ENCODE measurements around the gene LILRB1. TPM values are rescaled to one million over a fixed set of nuclear protein-coding genes. Genes with fewer than 3 reads are reported as not detected.
A peak's percentile ranks its signal among the peaks of the same experiment; 100 is the strongest.
"Not testable (repeated sequence)": the region's sequence is repeated elsewhere in the genome, so short reads cannot be mapped to it uniquely, and the experiment has no call there.

The LILRB1 gene
- total and polyA plus RNA-seq, 5 experiments from 2014 or later, result 0.15 to 8.8 (median 3.0) TPM; not detected in 1

GRCh38 chr19:54670576-54671357 lies 40.5 kb downstream of the LILRB1 start:
- no peak overlapping the region for H3K4me3 Mint-ChIP-seq
- H3K4me1 Mint-ChIP-seq, result no peaks in the 10 kb centered on the region
- ATAC-seq (no peak), DNase-seq (peak in 1 of 10 donors; percentile 45)
- POLR2A ChIA-PET, result no interaction called here
- H3K9me3 Mint-ChIP-seq, result peaks cover 0 to 38% (median 11%) of the 10 kb centered on the region in 9 donors
- peaks cover 0 to 14% (median 0%) of the 10 kb centered on the region in 3 donors for H3K36me3 Mint-ChIP-seq
- H3K27me3 Mint-ChIP-seq, result peaks cover 8 to 23% (median 11%) of the 10 kb centered on the region in 5 donors
- no peak overlapping the region for H3K27ac Mint-ChIP-seq

- ATAC-seq, result no peak
- Mint-ChIP-seq H3K4me3 (no peak overlapping the region), H3K27ac (no peak overlapping the region), H3K9me3 (peaks cover 0 to 21% (median 6%) of the 10 kb centered on the region in 9 donors), H3K4me1 (no peaks in the 10 kb centered on the region), H3K36me3 (peaks cover 0 to 10% (median 0%) of the 10 kb centered on the region in 3 donors), H3K27me3 (peaks cover 9 to 33% (median 20%) of the 10 kb centered on the region in 5 donors)
- no peak for DNase-seq
- POLR2A ChIA-PET, result no interaction called here
Observed at GRCh38 chr19:54673222-54673621, 42.9 kb downstream of the LILRB1 start.

- DNase-seq, result peak in 1 of 10 donors; percentile 6
- ATAC-seq, result no peak
- POLR2A ChIA-PET, result no interaction called here
- H3K4me1 Mint-ChIP-seq, result no peaks in the 10 kb centered on the region
- H3K36me3 Mint-ChIP-seq, result peaks cover 0 to 7% (median 0%) of the 10 kb centered on the region in 3 donors
- no peak overlapping the region for H3K27ac Mint-ChIP-seq
- peaks cover 0 to 12% (median 5%) of the 10 kb centered on the region in 9 donors for H3K9me3 Mint-ChIP-seq
- peaks cover 9 to 42% (median 22%) of the 10 kb centered on the region in 5 donors for H3K27me3 Mint-ChIP-seq
- H3K4me3 Mint-ChIP-seq, result no peak overlapping the region
Observed at GRCh38 chr19:54674021-54674617, 43.8 kb downstream of the LILRB1 start.

- H3K4me1 Mint-ChIP-seq, H3K36me3 Mint-ChIP-seq, H3K27ac Mint-ChIP-seq, ATAC-seq, POLR2A ChIA-PET, H3K4me3 Mint-ChIP-seq, H3K9me3 Mint-ChIP-seq: not testable (repeated sequence)
- peaks cover 7 to 34% (median 16%) of the 10 kb centered on the region in 5 donors for H3K27me3 Mint-ChIP-seq
- peak in 3 of 10 donors; percentile 23 to 39 (median 24) for DNase-seq
Observed at GRCh38 chr19:54676210-54676834, 46.0 kb downstream of the LILRB1 start.

GRCh38 chr19:54677217-54677616 lies 46.9 kb downstream of the LILRB1 start:
- H3K27ac Mint-ChIP-seq, result no peak overlapping the region
- DNase-seq (no peak), ATAC-seq (no peak)
- no peaks in the 10 kb centered on the region for H3K4me1 Mint-ChIP-seq
- peaks cover 8 to 34% (median 17%) of the 10 kb centered on the region in 5 donors for H3K27me3 Mint-ChIP-seq
- no peaks in the 10 kb centered on the region for H3K36me3 Mint-ChIP-seq
- no peak overlapping the region for H3K4me3 Mint-ChIP-seq
- POLR2A ChIA-PET, result no interaction called here
- no peaks in the 10 kb centered on the region for H3K9me3 Mint-ChIP-seq

- H3K4me3 Mint-ChIP-seq, ATAC-seq, H3K9me3 Mint-ChIP-seq, H3K36me3 Mint-ChIP-seq, DNase-seq, H3K27ac Mint-ChIP-seq, H3K4me1 Mint-ChIP-seq, POLR2A ChIA-PET: not testable (repeated sequence)
- H3K27me3 Mint-ChIP-seq, result peaks cover 17 to 42% (median 23%) of the 10 kb centered on the region in 5 donors
Observed at GRCh38 chr19:54681596-54681995, 51.3 kb downstream of the LILRB1 start.

- POLR2A ChIA-PET, result no interaction called here
- Mint-ChIP-seq H3K27ac (no peak overlapping the region), H3K9me3 (peaks cover 0 to 5% (median 0%) of the 10 kb centered on the region in 9 donors), H3K4me1 (no peaks in the 10 kb centered on the region), H3K4me3 (no peak overlapping the region), H3K36me3 (peaks cover 0 to 5% (median 0%) of the 10 kb centered on the region in 3 donors), H3K27me3 (peaks cover 21 to 42% (median 25%) of the 10 kb centered on the region in 5 donors)
- DNase-seq, result no peak
- ATAC-seq, result no peak
Observed at GRCh38 chr19:54682306-54682856, 52.1 kb downstream of the LILRB1 start.

GRCh38 chr19:54684527-54684926 lies 54.2 kb downstream of the LILRB1 start:
- no peaks in the 10 kb centered on the region for H3K4me1 Mint-ChIP-seq
- no peak for DNase-seq
- H3K4me3 Mint-ChIP-seq, result no peak overlapping the region
- H3K9me3 Mint-ChIP-seq, result peaks cover 0 to 5% (median 0%) of the 10 kb centered on the region in 9 donors
- peaks cover 0 to 5% (median 0%) of the 10 kb centered on the region in 3 donors for H3K36me3 Mint-ChIP-seq
- POLR2A ChIA-PET, result no interaction called here
- peaks cover 19 to 44% (median 26%) of the 10 kb centered on the region in 5 donors for H3K27me3 Mint-ChIP-seq
- no peak overlapping the region for H3K27ac Mint-ChIP-seq
- ATAC-seq, result no peak

Small RNA genes within 50 kb of the gene (microRNA-seq; reads per million reads assigned to microRNA genes)
- gene MIR8061 (ENCODE audit: borderline microRNAs expressed), result not detected

Other genes starting within 250 kb of the LILRB1 start
- gene TTYH1, start 215.0 kb upstream of the LILRB1 start, total RNA-seq, result not detected
- under 1 TPM in 2 of 3 donors, not detected in 1; 0.04 to 0.65 TPM for gene TTYH1, start 215.0 kb upstream of the LILRB1 start, polyA plus RNA-seq
- gene LENG8, start 181.3 kb upstream of the LILRB1 start, total RNA-seq, result 100 to 1,000 TPM; 610 to 639 TPM
- 1 to 10 TPM; 4.5 to 8.6 (median 6.5) TPM for gene LENG8, start 181.3 kb upstream of the LILRB1 start, polyA plus RNA-seq
- gene LENG9, start 166.7 kb upstream of the LILRB1 start, total RNA-seq, result 1 to 10 TPM; 5.2 to 5.8 TPM
- under 1 TPM in 2 of 3 donors, not detected in 1; 0.22 to 0.36 TPM for gene LENG9, start 166.7 kb upstream of the LILRB1 start, polyA plus RNA-seq
- not detected for gene CDC42EP5, start 157.2 kb upstream of the LILRB1 start, total RNA-seq
- gene CDC42EP5, start 157.2 kb upstream of the LILRB1 start, polyA plus RNA-seq, result not detected
- not detected for gene LAIR2, start 127.7 kb upstream of the LILRB1 start, total RNA-seq
- gene LAIR2, start 127.7 kb upstream of the LILRB1 start, polyA plus RNA-seq, result 10 to 100 TPM in 1 of 3 donors, 1 to 10 TPM in 1, not detected in 1; 1.8 to 17.2 TPM
- gene LILRA2, start 56.7 kb upstream of the LILRB1 start, total RNA-seq, result under 1 TPM in 1 of 2 experiments, not detected in 1; 0.38 TPM
- gene LILRA2, start 56.7 kb upstream of the LILRB1 start, polyA plus RNA-seq, result under 1 TPM in 2 of 3 donors, not detected in 1; 0.13 to 0.40 TPM
- gene LILRA1, start 36.9 kb upstream of the LILRB1 start, total RNA-seq, result not detected
- under 1 TPM in 1 of 3 donors, not detected in 2; 0.07 TPM for gene LILRA1, start 36.9 kb upstream of the LILRB1 start, polyA plus RNA-seq
- under 1 TPM; 0.47 to 0.57 TPM for gene LILRB4, start 32.5 kb downstream of the LILRB1 start, total RNA-seq
- gene LILRB4, start 32.5 kb downstream of the LILRB1 start, polyA plus RNA-seq, result not detected
- not detected for gene KIR3DL3, start 94.0 kb downstream of the LILRB1 start, total RNA-seq
- gene KIR3DL3, start 94.0 kb downstream of the LILRB1 start, polyA plus RNA-seq, result not detected
- gene KIR2DL3, start 108.0 kb downstream of the LILRB1 start, total RNA-seq, result under 1 TPM in 1 of 2 experiments, not detected in 1; 0.23 TPM
- gene KIR2DL3, start 108.0 kb downstream of the LILRB1 start, polyA plus RNA-seq, result 1 to 10 TPM in 1 of 3 donors, under 1 TPM in 1, not detected in 1; 0.49 to 5.0 TPM
- gene KIR2DL1, start 139.3 kb downstream of the LILRB1 start, total RNA-seq, result not detected
- 1 to 10 TPM in 1 of 3 donors, under 1 TPM in 1, not detected in 1; 0.09 to 8.1 TPM for gene KIR2DL1, start 139.3 kb downstream of the LILRB1 start, polyA plus RNA-seq
- gene KIR2DL4, start 173.1 kb downstream of the LILRB1 start, total RNA-seq, result not detected
- gene KIR2DL4, start 173.1 kb downstream of the LILRB1 start, polyA plus RNA-seq, result under 1 TPM in 1 of 3 donors, not detected in 2; 0.94 TPM
- gene KIR3DL1, start 186.0 kb downstream of the LILRB1 start, total RNA-seq, result under 1 TPM in 1 of 2 experiments, not detected in 1; 0.21 TPM
- 10 to 100 TPM in 1 of 3 donors, 1 to 10 TPM in 1, under 1 TPM in 1; 0.20 to 17.7 (median 1.5) TPM for gene KIR3DL1, start 186.0 kb downstream of the LILRB1 start, polyA plus RNA-seq
- gene KIR2DS4, start 202.2 kb downstream of the LILRB1 start, total RNA-seq, result not detected
- gene KIR2DS4, start 202.2 kb downstream of the LILRB1 start, polyA plus RNA-seq, result 1 to 10 TPM in 1 of 3 donors, under 1 TPM in 1, not detected in 1; 0.81 to 6.1 TPM
- not detected for gene KIR3DL2, start 220.0 kb downstream of the LILRB1 start, total RNA-seq
- gene KIR3DL2, start 220.0 kb downstream of the LILRB1 start, polyA plus RNA-seq, result 1 to 10 TPM in 2 of 3 donors, under 1 TPM in 1; 0.14 to 6.5 (median 1.1) TPM
- gene FCAR, start 243.8 kb downstream of the LILRB1 start, total RNA-seq, result not detected
- under 1 TPM in 2 of 3 donors, not detected in 1; 0.13 to 0.19 TPM for gene FCAR, start 243.8 kb downstream of the LILRB1 start, polyA plus RNA-seq